BE2C (cell line): Measurements from ENCODE around the gene TSEN2.

Experiments used
- DNase-seq: peaks from one replicate; pipeline ENCODE4 v3.0.0-alpha.2; 2020
- H3K27me3 ChIP-seq: fragments of 250-450 bp; sonication (Bioruptor Pico); 2 replicates; pipeline ENCODE4 v1.5.1; 2020; ENCODE audit warnings: mild to moderate bottlenecking
- H3K36me3 ChIP-seq: fragments of 250-450 bp; sonication (Bioruptor Pico); 2 replicates; pipeline ENCODE4 v1.5.1; 2020; ENCODE audit warnings: mild to moderate bottlenecking
- H3K4me1 ChIP-seq: fragments of 250-450 bp; sonication (Bioruptor Pico); 2 replicates; pipeline ENCODE4 v1.5.1; 2020
- H3K4me3 ChIP-seq: 2 replicates; pipeline ENCODE4 v1.5.1; 2011; ENCODE audit warnings: low read depth, low read length
- H3K9me3 ChIP-seq: fragments of 250-450 bp; sonication (Bioruptor Pico); 2 replicates; pipeline ENCODE4 v1.5.1; 2020
- TF ChIP-seq, protein P1 (sequence below): IDR thresholded peaks from 2 replicates; pipeline ENCODE4 v1.5.1; 2012; ENCODE audit warnings: mild to moderate bottlenecking, low read depth, low read length

The TSEN2 gene

DNA sequence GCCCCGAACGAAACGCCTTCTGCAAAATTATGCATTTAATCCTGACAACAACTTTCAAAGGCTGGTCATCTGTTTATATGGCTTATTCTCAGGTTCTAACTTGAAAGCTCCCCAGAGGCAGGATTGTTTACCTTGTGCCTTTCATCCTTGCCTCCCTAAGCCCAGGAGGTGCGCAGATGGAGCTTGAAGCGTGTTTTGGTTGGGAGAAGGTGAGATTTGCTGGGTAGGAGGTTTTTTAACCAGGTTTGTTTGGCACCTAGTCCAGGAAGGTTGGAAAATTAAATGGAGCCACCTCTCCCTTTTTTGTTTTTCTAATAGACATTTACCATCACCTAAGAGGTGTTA lies 675 bp downstream of the TSEN2 start:
- no peaks in the 10 kb centered on the region for H3K27me3 ChIP-seq
- DNase-seq, result no peak

DNA sequence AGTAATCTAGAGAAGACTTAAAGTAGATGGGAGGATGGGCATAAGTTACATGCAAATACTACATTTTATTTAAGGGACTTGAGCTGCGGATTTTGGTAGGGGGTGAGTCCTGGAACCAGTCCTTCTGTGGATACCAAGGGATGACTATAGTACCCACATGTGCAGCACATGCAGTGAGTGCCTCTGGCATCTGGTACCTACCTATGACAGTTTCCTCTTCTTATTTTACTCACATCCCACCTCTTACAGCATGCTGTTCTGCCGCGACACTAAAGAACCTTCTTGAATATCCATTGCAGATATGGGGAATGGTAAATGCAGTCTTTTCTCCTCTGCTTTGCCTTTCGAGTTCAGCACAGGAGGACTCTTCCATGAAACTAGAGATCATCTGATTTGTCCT lies 1.7 kb downstream of the TSEN2 start:
- DNase-seq, result no peak
- H3K4me3 ChIP-seq, result no peak overlapping the region
- no peaks in the 10 kb centered on the region for H3K9me3 ChIP-seq
- H3K4me1 ChIP-seq, result no peaks in the 10 kb centered on the region
- TF ChIP-seq, protein P1, sequence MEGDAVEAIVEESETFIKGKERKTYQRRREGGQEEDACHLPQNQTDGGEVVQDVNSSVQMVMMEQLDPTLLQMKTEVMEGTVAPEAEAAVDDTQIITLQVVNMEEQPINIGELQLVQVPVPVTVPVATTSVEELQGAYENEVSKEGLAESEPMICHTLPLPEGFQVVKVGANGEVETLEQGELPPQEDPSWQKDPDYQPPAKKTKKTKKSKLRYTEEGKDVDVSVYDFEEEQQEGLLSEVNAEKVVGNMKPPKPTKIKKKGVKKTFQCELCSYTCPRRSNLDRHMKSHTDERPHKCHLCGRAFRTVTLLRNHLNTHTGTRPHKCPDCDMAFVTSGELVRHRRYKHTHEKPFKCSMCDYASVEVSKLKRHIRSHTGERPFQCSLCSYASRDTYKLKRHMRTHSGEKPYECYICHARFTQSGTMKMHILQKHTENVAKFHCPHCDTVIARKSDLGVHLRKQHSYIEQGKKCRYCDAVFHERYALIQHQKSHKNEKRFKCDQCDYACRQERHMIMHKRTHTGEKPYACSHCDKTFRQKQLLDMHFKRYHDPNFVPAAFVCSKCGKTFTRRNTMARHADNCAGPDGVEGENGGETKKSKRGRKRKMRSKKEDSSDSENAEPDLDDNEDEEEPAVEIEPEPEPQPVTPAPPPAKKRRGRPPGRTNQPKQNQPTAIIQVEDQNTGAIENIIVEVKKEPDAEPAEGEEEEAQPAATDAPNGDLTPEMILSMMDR, result no peak
- H3K27me3 ChIP-seq, result no peaks in the 10 kb centered on the region
- H3K36me3 ChIP-seq, result no peaks in the 10 kb centered on the region

More for the DNA sequence above, 675 bp downstream of the TSEN2 start:
- H3K36me3 ChIP-seq, result no peaks in the 10 kb centered on the region
- H3K4me1 ChIP-seq, result no peaks in the 10 kb centered on the region
- peak overlapping the region; percentile 80 for H3K4me3 ChIP-seq
- no peaks in the 10 kb centered on the region for H3K9me3 ChIP-seq
- TF ChIP-seq, protein P1, result no peak

DNA sequence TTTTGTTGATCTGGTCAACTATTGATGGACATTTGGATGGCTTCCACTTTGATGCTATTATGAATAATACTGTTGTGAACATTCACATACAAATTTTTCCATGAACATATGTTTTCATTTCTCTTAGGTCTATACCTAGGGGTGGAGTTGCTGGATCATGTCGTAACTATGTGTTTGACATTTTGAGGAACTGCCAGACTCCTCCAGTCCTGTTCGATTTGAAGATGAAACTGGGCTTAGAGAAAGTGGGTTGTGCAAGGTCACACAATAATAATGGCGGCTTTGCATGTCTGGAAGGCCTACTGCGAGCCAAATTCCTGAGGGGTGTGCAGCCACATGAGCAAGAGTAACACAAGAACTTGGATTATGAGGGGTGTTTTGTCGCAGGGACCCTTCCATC lies 2.6 kb downstream of the TSEN2 start:
- no peak overlapping the region for H3K4me3 ChIP-seq
- no peaks in the 10 kb centered on the region for H3K27me3 ChIP-seq
- TF ChIP-seq, protein P1, result no peak
- H3K4me1 ChIP-seq, result no peaks in the 10 kb centered on the region
- no peaks in the 10 kb centered on the region for H3K36me3 ChIP-seq
- no peaks in the 10 kb centered on the region for H3K9me3 ChIP-seq
- no peak for DNase-seq

DNA sequence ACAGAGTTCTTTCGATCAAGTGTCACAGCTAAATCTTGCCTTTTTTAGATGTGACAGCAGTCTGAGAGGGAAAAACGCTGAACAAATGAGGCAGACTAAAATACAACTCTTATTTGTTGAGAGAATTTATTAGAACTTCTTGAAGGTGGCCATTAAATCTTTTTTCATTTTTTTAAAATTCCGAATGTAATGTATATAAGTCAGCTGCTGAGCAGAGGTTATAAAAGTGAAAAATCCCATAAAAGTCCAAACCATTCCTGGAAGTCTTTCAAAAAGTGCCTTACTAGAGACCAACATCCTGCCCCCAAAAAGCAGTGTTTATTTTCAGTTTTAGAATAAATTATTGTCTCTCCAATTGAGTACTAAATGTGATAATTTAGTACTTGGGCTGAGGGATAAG lies 3.1 kb downstream of the TSEN2 start:
- H3K9me3 ChIP-seq, result no peaks in the 10 kb centered on the region
- no peak for DNase-seq
- H3K4me1 ChIP-seq, result no peaks in the 10 kb centered on the region
- TF ChIP-seq, protein P1, result no peak
- no peaks in the 10 kb centered on the region for H3K27me3 ChIP-seq
- H3K36me3 ChIP-seq, result no peaks in the 10 kb centered on the region
- H3K4me3 ChIP-seq, result no peak overlapping the region

DNA sequence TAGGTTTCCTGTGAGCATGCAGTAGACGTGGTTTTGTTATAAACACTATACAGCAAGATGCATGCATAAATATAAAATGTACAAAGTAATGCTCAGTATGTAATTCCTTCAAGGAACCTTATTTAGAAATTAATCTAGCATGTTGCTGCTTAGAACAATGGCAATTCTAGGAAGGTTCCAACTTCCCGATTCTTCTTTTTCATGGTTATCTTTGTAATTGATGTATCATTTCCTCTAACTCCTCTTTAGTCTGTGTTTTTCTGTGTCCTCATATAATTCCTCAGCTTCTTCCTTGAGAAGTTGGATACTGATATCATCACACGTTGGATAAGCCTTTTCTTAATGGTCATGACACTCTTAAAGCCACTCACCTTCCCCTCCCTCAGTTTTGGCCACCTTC lies 3.5 kb downstream of the TSEN2 start:
- Histone ChIP-seq H3K4me3 (no peak overlapping the region), H3K27me3 (no peaks in the 10 kb centered on the region), H3K4me1 (no peaks in the 10 kb centered on the region), H3K9me3 (no peaks in the 10 kb centered on the region), H3K36me3 (no peaks in the 10 kb centered on the region)
- DNase-seq, result no peak
- TF ChIP-seq, protein P1, result no peak

DNA sequence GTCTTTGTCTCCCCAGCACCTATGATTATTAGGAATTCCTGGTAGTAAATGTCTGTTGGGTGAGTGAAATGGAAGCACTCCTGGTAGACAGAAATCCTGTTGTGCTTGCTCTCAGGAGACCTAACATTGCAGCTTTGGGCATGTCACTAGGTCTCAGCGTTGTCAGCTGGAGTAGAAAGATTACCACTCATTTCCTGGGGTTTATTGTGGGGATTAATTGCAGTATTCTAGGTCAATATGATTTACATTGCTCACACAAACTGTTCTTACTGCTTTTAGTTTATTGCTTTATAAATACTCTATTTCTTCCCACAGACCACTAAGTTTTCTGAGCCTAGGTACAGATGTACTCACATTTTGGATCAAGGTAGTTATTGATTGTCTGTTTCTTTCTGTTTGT lies 5.1 kb downstream of the TSEN2 start:
- DNase-seq, result no peak
- no peaks in the 10 kb centered on the region for H3K9me3 ChIP-seq
- H3K27me3 ChIP-seq, result no peaks in the 10 kb centered on the region
- TF ChIP-seq, protein P1, result no peak
- no peaks in the 10 kb centered on the region for H3K36me3 ChIP-seq
- no peak overlapping the region for H3K4me3 ChIP-seq
- no peaks in the 10 kb centered on the region for H3K4me1 ChIP-seq
